Measurements from ENCODE around the gene RAI14.

Gene RAI14

DNA sequence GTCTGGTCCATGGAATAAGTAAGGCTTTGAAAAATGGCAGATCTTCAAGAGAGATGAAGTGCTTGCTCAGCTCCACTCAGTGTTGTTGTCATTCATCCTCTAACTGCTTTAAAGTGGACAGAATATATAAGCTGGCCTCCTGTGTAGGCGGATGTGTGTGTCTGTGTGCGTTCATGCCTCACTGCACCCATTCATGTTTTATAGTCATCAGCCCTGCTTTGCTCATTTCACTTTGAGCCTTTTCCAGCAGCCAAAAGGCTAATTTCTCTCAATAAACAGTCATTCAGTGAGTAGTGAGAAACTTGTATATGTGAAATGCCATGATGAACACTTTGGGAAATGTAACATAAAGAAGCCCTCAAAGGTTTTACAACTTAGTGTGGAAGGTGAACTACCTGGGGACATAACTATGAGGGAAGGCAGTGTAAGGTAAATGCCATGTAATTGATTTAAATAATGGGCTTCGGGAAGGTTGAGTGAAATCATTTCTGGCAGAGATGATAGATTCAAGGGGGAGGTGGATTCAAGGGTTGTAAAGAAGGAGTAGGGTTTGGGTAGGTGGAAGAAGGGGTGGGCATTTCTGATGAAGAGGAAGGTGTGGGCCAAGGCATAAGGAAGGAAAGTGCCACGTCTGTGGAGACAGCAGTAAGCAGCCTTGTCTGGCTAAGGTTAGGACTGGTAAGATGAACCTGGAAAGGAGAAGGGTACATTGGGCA lies 198.5 kb downstream of the RAI14 start:
- no peak for DNase-seq (ENCODE audit: low read depth in 2 of 2)

DNA sequence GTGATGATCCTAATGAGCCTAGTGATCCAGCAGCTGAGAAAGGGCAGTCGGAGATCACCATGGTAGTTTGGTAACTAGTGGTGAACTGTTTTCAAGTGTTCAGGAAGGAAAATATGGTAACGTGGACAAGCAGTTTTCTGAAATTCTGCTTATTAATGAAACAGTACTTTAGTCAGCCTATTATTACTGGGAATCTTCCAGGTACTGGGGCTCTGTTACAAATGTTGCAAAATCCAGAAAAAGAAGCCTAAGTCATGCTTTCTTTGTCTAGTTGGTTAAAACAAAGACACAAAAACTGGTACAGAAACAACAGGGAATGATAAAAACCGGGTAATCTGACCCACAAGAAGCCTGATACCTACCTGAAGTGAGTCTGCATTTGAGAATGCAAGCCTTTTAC lies 201.0 kb downstream of the RAI14 start:
- no peak for DNase-seq (ENCODE audit: low read depth in 2 of 2)

DNA sequence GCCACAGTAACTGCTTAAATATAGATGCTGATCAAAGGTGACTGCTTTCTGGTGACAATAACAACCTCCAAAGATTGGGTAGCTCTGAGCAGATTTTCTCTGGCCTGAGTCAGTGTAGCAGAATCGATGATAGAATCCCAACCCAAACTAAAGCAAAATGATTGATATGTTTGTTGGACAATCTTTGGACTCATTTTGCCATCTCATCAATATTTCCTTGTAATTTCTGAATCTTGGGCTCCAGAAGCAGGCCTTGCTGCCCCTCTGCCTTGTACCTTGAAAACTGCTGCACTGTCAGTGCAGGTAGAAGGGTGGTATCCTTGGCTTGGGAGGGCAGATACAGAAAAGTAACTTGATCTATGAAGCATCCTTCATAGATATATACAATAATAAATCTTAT lies 201.8 kb downstream of the RAI14 start:
- no peak for DNase-seq (ENCODE audit: low read depth in 2 of 2)

DNA sequence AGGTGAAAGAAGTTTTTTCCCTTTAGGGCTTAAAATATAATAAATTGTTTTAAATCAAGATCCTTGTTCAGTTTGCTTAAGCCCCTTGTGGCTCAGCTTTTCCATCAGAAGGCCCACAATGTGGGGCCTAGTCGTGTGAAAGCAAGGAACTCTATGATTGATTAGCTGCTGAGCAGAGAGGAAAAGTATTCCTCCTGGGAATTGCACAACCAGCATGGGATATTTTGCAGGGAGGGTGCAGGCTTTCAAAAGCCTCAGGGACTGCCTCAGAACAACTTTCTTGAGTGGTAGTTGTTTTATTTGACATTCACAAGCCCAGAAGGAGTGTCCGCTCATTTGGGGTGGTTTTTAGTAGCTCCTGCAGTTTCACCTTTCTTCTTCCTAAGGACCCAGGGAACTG lies 202.7 kb downstream of the RAI14 start:
- DNase-seq (ENCODE audit: low read depth in 2 of 2): peak; percentile 46 to 52

DNA sequence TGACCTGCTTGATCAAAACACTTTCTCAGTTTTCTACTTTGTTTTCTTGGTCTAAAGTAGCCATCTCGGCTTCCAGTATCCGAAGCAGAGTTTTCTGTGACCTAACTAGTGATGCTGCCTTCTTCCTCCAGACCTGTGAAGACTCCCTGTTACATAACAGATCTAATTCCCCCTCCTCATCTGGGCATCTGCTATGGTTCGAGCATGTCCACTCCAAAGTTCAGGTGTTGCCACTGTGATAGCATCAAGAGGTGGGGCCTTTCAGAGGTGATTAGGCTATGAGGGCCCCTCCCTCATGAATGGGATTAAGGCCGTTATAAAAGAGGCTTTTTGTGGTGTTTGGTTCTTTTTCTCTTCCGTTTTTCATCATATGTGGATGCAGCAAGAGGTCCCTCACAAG lies 203.1 kb downstream of the RAI14 start:
- no peak for DNase-seq (ENCODE audit: low read depth in 2 of 2)

DNA sequence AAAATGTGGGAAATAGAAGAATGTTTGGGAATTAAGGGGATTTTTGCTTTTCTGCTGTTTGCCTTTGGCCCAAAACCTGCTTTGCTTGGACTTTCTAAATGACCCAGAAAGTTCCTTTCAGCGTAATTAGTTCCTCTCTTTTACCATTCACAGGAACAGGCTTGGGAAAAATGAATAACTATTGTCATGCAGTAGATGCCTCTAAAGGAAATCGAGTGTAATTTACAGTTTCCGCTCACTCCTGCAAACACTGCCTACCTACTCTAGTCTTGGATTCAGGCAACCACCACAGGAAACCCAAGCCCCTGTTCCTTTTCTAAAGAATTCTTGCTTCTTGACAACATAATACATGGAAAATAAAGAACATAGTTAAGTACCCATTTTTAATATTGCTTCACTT lies 207.8 kb downstream of the RAI14 start:
- DNase-seq (ENCODE audit: low read depth in 2 of 2): no peak

DNA sequence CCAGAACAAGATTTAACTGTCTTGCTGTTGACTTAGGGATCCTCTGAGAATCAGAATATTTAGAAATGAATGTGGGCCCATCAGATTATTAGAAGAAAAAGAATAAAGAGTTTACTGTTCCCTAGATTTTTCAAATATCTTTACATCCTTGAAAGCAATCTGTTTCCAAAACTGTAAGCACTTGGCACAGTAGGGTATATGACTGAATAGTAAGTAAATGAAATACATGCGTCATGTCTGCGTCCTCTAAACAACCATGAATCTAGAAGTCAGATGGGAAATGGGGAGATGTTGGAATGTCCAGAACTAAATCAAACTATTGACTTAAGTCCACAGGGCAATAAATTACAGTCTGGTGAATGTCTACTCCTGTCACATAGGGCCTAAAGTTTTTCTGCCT lies 209.0 kb downstream of the RAI14 start:
- DNase-seq (ENCODE audit: low read depth in 2 of 2): no peak

DNA sequence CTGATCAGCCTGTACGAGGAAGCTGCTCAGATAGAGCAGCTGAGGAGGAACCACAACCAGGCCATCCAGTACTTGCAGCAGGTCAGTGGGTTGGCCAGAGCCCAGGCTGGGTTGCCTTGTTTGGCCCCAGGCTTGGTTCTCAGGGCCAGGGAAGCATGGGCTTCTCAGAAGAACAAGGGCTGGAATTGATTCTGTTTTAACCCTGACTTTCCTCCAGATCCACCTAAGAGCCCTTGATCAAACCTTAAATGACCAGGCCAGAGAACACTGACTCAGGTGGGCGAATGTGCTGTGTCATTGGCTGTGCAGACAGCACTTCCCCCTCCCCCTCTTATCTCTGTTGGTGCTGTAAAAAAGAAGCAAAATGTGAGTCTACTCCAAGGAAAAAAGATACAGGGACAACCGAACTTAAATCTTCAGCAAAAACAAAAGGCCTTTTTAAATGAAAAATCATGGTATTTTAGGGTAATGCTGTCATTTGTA lies 210.9 kb downstream of the RAI14 start:
- DNase-seq (ENCODE audit: low read depth in 2 of 2): no peak

DNA sequence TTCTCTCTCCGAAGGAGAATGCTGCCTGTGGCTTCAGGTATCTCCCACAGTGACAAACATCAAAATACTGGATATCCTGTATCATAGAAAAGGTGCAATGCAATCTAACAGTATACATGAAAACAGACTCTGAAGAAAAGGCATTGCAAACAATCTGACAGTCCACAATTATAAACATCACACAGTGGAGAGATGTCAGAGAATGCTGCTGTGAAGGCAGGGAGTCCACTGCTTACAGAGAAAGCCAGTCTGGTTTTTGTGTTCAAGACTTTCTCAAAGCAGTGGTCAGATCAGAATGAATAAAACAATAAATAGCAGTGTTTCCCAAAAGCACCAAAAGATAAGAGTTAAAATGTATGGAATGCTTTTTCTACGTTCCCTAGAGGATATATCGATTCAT lies 211.5 kb downstream of the RAI14 start:
- no peak for DNase-seq (ENCODE audit: low read depth in 2 of 2)

DNA sequence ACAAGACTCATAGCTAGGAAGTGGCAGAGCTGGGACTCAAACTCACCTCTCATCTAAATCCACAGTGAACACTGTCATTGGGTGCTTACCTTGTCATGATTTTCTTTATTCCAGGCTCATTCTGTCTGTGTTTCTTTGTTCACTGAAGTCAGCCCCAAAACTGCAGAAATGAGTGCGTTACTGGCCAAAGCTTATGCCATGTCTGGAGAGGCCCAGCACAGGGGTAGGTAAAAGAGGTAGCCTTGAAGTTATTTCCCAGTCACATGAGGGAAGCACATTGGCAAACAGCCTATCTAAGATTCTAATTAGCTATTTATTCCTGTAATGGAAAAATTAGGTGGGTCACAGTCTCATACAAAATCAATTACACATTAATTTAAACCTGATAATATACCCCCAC lies 212.7 kb downstream of the RAI14 start:
- no peak for DNase-seq (ENCODE audit: low read depth in 2 of 2)

DNA sequence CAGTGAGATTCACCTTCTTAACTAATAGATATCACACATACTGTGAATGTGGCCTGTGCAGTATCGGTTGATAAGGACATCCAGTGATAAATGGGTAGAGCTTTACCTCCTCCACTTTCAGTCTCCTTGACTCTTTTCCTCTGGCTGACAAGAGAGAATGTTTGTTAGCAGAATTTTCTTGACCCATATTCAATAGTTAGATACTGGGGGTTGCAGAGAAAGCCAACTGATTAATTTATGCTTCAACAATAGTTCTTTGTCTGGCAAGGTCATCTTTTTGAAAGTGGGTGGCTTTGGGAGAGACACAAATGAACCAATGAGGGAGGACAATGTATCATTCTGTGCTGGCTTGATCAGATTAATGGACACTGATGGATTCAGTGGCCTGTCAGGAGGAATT lies 213.1 kb downstream of the RAI14 start:
- DNase-seq (ENCODE audit: low read depth in 2 of 2): no peak

DNA sequence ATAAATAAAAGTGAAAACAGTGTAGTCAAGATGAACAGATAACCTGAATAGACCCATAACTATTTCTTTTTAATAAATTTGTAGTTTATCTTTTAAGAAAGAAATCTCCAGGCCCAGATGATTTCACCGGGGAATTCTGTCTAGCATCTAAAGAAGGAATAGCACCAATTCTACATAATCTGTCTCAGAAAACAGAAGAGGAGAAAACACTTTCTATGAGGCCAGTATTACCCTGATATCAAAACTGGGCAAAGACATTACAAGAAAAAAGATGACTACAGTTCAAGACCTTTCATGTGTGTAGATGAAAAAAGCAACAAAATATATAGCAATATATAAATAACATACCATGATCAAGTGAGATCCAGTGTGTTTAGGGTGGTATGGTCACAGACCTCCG lies 214.3 kb downstream of the RAI14 start:
- no peak for DNase-seq (ENCODE audit: low read depth in 2 of 2)

DNA sequence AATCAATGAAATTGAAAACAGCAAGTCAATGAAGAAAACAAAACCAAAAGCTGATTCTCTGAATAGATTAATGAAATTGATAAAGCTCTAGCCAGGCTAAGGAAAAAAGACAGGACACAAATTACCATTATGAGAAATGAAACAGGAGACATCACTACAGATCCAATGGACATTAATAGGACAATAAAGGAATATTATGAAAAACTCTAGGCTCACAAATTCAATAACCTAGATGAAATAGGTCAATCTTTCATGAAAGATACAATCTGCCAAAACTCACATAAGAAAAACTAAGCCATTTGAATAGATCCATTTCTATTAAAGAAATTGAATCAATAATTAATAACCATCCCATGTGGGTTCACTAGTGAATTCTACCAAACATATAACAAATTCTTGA lies 220.1 kb downstream of the RAI14 start:
- no peak for DNase-seq (ENCODE audit: low read depth in 2 of 2)

DNA sequence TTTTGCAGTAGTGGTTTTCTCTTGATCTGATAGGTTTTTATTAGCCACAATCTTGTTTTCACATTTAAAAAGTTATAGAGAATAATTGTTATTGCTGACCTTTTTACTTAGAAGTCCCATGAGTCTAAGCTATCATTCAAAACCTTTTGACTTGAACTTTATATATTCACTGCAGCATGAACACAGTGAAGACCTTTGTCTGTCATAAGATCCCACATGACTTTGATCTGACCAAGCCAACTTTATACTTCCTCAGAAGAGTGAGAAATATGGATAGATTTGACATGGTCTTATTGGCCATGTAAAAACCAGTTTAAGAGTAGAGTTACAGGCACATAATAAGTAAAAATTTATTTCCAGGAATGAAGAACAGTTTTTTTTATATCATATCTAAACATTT lies 225.1 kb downstream of the RAI14 start:
- no peak for DNase-seq (ENCODE audit: low read depth in 2 of 2)
